ENCODE measurements around the gene SYNE2.
"Not testable (repeated sequence)": the region's sequence is repeated elsewhere in the genome, so short reads cannot be mapped to it uniquely, and the experiment has no call there.

Gene SYNE2

GRCh38 chr14:63852817-63853731, at the start of gene SYNE2:
Gene SYNE2 (plus strand): TSS chr14:63853004. CDS start chr14:63909149, 56,145 bp downstream.
- H3K36me3 ChIP-seq: no peaks in the 10 kb centered on the region
- peak within 1 kb of the TSS; percentile 9 to 88 (median 82); a peak in 21 of 22 replicates for H3K27ac ChIP-seq
- peak within 1 kb of the TSS; percentile 86 to 100 (median 92) for H3K4me2 ChIP-seq
- H3K9ac ChIP-seq: peak within 1 kb of the TSS; percentile 76 to 93 (median 88)
- H3K27me3 ChIP-seq: peaks cover 0 to 5% (median 0%) of the 10 kb centered on the region in 11 experiments; a peak in 2 of 22 replicates
- no peak for TF ChIP-seq Cebpa-rat (IDR thresholded peaks at IDR 0.05)
- peak within 1 kb of the TSS; percentile 80 to 94 (median 88) for H3K4me3 ChIP-seq
- H4K20me1 ChIP-seq: peaks cover 0 to 21% (median 0%) of the 10 kb centered on the region in 11 experiments; a peak in 10 of 22 replicates
- H3K9me3 ChIP-seq (replicated peaks in 1 of 11): no peaks in the 10 kb centered on the region
- H3K4me1 ChIP-seq: peaks cover 13 to 25% (median 18%) of the 10 kb centered on the region in 10 experiments

- not testable (repeated sequence) for H3K27ac ChIP-seq; H3K4me2 ChIP-seq; H3K9ac ChIP-seq; H3K27me3 ChIP-seq; H4K20me1 ChIP-seq; H3K4me1 ChIP-seq; H3K36me3 ChIP-seq; H3K4me3 ChIP-seq; H3K9me3 ChIP-seq (replicated peaks in 1 of 11)
Measured at GRCh38 chr14:63803221-63803791, 49.5 kb upstream of the SYNE2 start.

GRCh38 chr14:63806064-63806463, 46.7 kb upstream of the SYNE2 start:
- not testable (repeated sequence) for H3K36me3 ChIP-seq, H3K4me3 ChIP-seq, H3K4me2 ChIP-seq, H3K27me3 ChIP-seq, H3K4me1 ChIP-seq, H3K9ac ChIP-seq, H4K20me1 ChIP-seq, H3K27ac ChIP-seq
- peaks cover 8 to 19% (median 14%) of the 10 kb centered on the region in 11 experiments for H3K9me3 ChIP-seq (replicated peaks in 1 of 11)

- not testable (repeated sequence) for H3K9ac ChIP-seq, H3K27ac ChIP-seq, H3K36me3 ChIP-seq, H3K27me3 ChIP-seq, H3K4me2 ChIP-seq, H4K20me1 ChIP-seq, H3K4me1 ChIP-seq, H3K4me3 ChIP-seq
- H3K9me3 ChIP-seq (replicated peaks in 1 of 11): peaks cover 37 to 49% (median 41%) of the 10 kb centered on the region in 11 experiments
Measured at GRCh38 chr14:63811692-63812091, 41.1 kb upstream of the SYNE2 start.

GRCh38 chr14:63833728-63834127, 19.1 kb upstream of the SYNE2 start:
- Histone ChIP-seq H3K36me3 (no peaks in the 10 kb centered on the region), H3K27me3 (no peaks in the 10 kb centered on the region), H3K27ac (no peak overlapping the region), H3K4me3 (no peak overlapping the region), H3K4me2 (no peak overlapping the region), H3K9ac (no peak overlapping the region), H4K20me1 (no peaks in the 10 kb centered on the region), H3K4me1 (no peaks in the 10 kb centered on the region), H3K9me3 (replicated peaks in 1 of 11) (no peaks in the 10 kb centered on the region)
- no peak for TF ChIP-seq Cebpa-rat (IDR thresholded peaks at IDR 0.05)

GRCh38 chr14:63840981-63841380, 11.8 kb upstream of the SYNE2 start:
- H3K4me3 ChIP-seq: no peak overlapping the region
- no peaks in the 10 kb centered on the region for H3K4me1 ChIP-seq
- H3K36me3 ChIP-seq: no peaks in the 10 kb centered on the region
- H3K9ac ChIP-seq: no peak overlapping the region
- no peaks in the 10 kb centered on the region for H4K20me1 ChIP-seq
- no peak for TF ChIP-seq Cebpa-rat (IDR thresholded peaks at IDR 0.05)
- H3K27ac ChIP-seq: no peak overlapping the region
- H3K9me3 ChIP-seq (replicated peaks in 1 of 11): peaks cover 21 to 34% (median 23%) of the 10 kb centered on the region in 11 experiments
- H3K4me2 ChIP-seq: no peak overlapping the region
- H3K27me3 ChIP-seq: no peaks in the 10 kb centered on the region

- H4K20me1 ChIP-seq: no peaks in the 10 kb centered on the region
- H3K27me3 ChIP-seq: no peaks in the 10 kb centered on the region
- H3K4me2 ChIP-seq: no peak overlapping the region
- no peaks in the 10 kb centered on the region for H3K36me3 ChIP-seq
- H3K4me3 ChIP-seq: no peak overlapping the region
- H3K9me3 ChIP-seq (replicated peaks in 1 of 11): peaks cover 21 to 34% (median 23%) of the 10 kb centered on the region in 11 experiments
- H3K9ac ChIP-seq: no peak overlapping the region
- H3K27ac ChIP-seq: no peak overlapping the region
- TF ChIP-seq Cebpa-rat (IDR thresholded peaks at IDR 0.05): no peak
- H3K4me1 ChIP-seq: no peaks in the 10 kb centered on the region
Measured at GRCh38 chr14:63843796-63844195, 9.0 kb upstream of the SYNE2 start.

GRCh38 chr14:63848890-63849289, 3.9 kb upstream of the SYNE2 start:
- Histone ChIP-seq H3K9ac (no peak overlapping the region), H4K20me1 (no peaks in the 10 kb centered on the region)
- TF ChIP-seq Cebpa-rat (IDR thresholded peaks at IDR 0.05): no peak

GRCh38 chr14:63852271-63852816, 460 bp upstream of the SYNE2 start:
- no peak for TF ChIP-seq Cebpa-rat (IDR thresholded peaks at IDR 0.05)
- H3K4me3 ChIP-seq: peak overlapping the region; percentile 80 to 94 (median 88)
- peak overlapping the region in 9 of 11 experiments; percentile 73 to 88 (median 83); a peak in 14 of 22 replicates for H3K27ac ChIP-seq

More at GRCh38 chr14:63848890-63849289, 3.9 kb upstream of the SYNE2 start:
- Histone ChIP-seq H3K36me3 (no peaks in the 10 kb centered on the region), H3K4me2 (no peak overlapping the region), H3K4me3 (no peak overlapping the region), H3K27me3 (peaks cover 0 to 5% (median 0%) of the 10 kb centered on the region in 11 experiments; a peak in 2 of 22 replicates), H3K9me3 (replicated peaks in 1 of 11) (no peaks in the 10 kb centered on the region), H3K27ac (no peak overlapping the region), H3K4me1 (peaks cover 0 to 6% (median 0%) of the 10 kb centered on the region in 10 experiments; a peak in 7 of 20 replicates)

More at GRCh38 chr14:63852271-63852816, 460 bp upstream of the SYNE2 start:
- Histone ChIP-seq H3K9me3 (replicated peaks in 1 of 11) (no peaks in the 10 kb centered on the region), H4K20me1 (peaks cover 0 to 21% (median 0%) of the 10 kb centered on the region in 11 experiments; a peak in 10 of 22 replicates), H3K4me1 (peaks cover 13 to 21% (median 17%) of the 10 kb centered on the region in 10 experiments), H3K36me3 (no peaks in the 10 kb centered on the region), H3K4me2 (peak overlapping the region; percentile 75 to 97 (median 92)), H3K9ac (peak overlapping the region; percentile 76 to 93 (median 88); a peak in 21 of 22 replicates), H3K27me3 (peaks cover 0 to 5% (median 0%) of the 10 kb centered on the region in 11 experiments; a peak in 2 of 22 replicates)
